GM18858 (cell line): ENCODE results near the gene UBE2S.

Source experiments
- ATAC-seq: cut with Tn5 transposase; IDR thresholded peaks from one replicate; pipeline ENCODE4 v1.9.1; 2021; ENCODE audit not compliant: unreplicated experiment

UBE2S gene

GRCh38 chr19:55384920-55385723 lies 22.5 kb downstream of the UBE2S start:
- ATAC-seq, result peak; percentile 47

- ATAC-seq, result no peak
Observed at GRCh38 chr19:55384131-55384919, 23.3 kb downstream of the UBE2S start, which contains the start of gene TMEM238. Gene TMEM238 (minus strand): TSS chr19:55384292. CDS start chr19:55384259, 33 bp downstream.

- no peak for ATAC-seq
Observed at GRCh38 chr19:55383279-55384130, 24.1 kb downstream of the UBE2S start.

GRCh38 chr19:55382522-55383054 lies 25.0 kb downstream of the UBE2S start:
- no peak for ATAC-seq

GRCh38 chr19:55382013-55382412 lies 25.6 kb downstream of the UBE2S start:
- no peak for ATAC-seq

- ATAC-seq, result no peak
Observed at GRCh38 chr19:55379174-55379573, 28.4 kb downstream of the UBE2S start.

GRCh38 chr19:55377356-55378131 lies 30.0 kb downstream of the UBE2S start:
- no peak for ATAC-seq

- ATAC-seq, result no peak
Observed at GRCh38 chr19:55376241-55376933, 31.2 kb downstream of the UBE2S start, which contains the start of gene TMEM190. Gene TMEM190 (plus strand): TSS chr19:55376826. CDS start chr19:55376854, 28 bp downstream.

- ATAC-seq, result no peak
Observed at GRCh38 chr19:55373993-55374757, 33.4 kb downstream of the UBE2S start.

GRCh38 chr19:55373306-55373992 lies 34.1 kb downstream of the UBE2S start:
- no peak for ATAC-seq

GRCh38 chr19:55372316-55373081 lies 35.1 kb downstream of the UBE2S start:
- no peak for ATAC-seq

- ATAC-seq, result no peak
Observed at GRCh38 chr19:55370305-55370988, 37.1 kb downstream of the UBE2S start, which contains the start of gene IL11. Gene IL11 (minus strand): TSS chr19:55370463. CDS start chr19:55370310, 153 bp downstream.

- ATAC-seq, result no peak
Observed at GRCh38 chr19:55369653-55370304, 37.8 kb downstream of the UBE2S start.

- ATAC-seq, result no peak
Observed at GRCh38 chr19:55368701-55369563, 38.7 kb downstream of the UBE2S start.

GRCh38 chr19:55368106-55368505 lies 39.5 kb downstream of the UBE2S start:
- no peak for ATAC-seq
